Panc1 (cell line): ENCODE results near the gene CD37. TPM values are rescaled to one million over a fixed set of nuclear protein-coding genes. Genes with fewer than 3 reads are reported as not detected.

Source experiments
- ATAC-seq: fragments of 200-7000 bp; cut with Tn5 transposase; 2 replicates; pipeline ENCODE4 v1.9.1; 2020; ENCODE audit warnings: mild to moderate bottlenecking, moderate library complexity
- BruUV-seq: library from RNA; stranded (reverse); fragments of 400-500 nt; replicated peaks from 2 replicates; lab custom pipeline; 2021; lab: Mats Ljungman, UMichigan
- CTCF ChIA-PET: fragments of 300-600 bp; sonication (Branson Sonifier 250); formaldehyde crosslinking; loops from one replicate; lab custom pipeline; 2022; ENCODE audit warnings: antibody characterized with exemption; lab: Charles Lee
- POLR2A ChIA-PET: fragments of 300-600 bp; sonication (Branson Sonifier 250); formaldehyde crosslinking; loops from one replicate; lab custom pipeline; 2022; ENCODE audit warnings: antibody characterized with exemption; lab: Charles Lee
- DNase-seq: peaks from one replicate; pipeline ENCODE4 v3.0.0-alpha.2; 2010; ENCODE audit warnings: low read depth, low spot score
- H3K27ac ChIP-seq: 2 replicates; pipeline ENCODE4 v1.5.1; 2011; ENCODE audit warnings: mild to moderate bottlenecking, low read length, inconsistent platforms
- H3K27me3 ChIP-seq: fragments of 200-500 bp; sonication (Bioruptor generic); 2 replicates; pipeline ENCODE4 v1.6.0; 2014; ENCODE audit warnings: low read length, inconsistent platforms; ENCODE audit not compliant: control insufficient read depth, insufficient read depth
- H3K36me3 ChIP-seq: fragments of 200-500 bp; sonication (Bioruptor generic); 2 replicates; pipeline ENCODE4 v1.5.1; 2014; ENCODE audit warnings: inconsistent platforms, mild to moderate bottlenecking, low read length, moderate library complexity; ENCODE audit not compliant: control insufficient read depth, insufficient read depth
- H3K4me1 ChIP-seq: 2 replicates; pipeline ENCODE4 v1.5.1; 2011; ENCODE audit warnings: inconsistent platforms, mild to moderate bottlenecking, low read length, moderate library complexity; ENCODE audit not compliant: control insufficient read depth, insufficient read depth
- H3K4me3 ChIP-seq, 2 experiments: 2 replicates each; pipeline ENCODE4 v1.5.1; 2011 to 2012; ENCODE audit warnings: low read depth in 2 of 2, low read length in 2 of 2, mild to moderate bottlenecking in 2 of 2, inconsistent platforms in 1 of 2, moderate library complexity in 1 of 2
- H3K9me3 ChIP-seq: fragments of 200-500 bp; sonication (Bioruptor generic); 2 replicates; pipeline ENCODE4 v1.5.1; 2014; ENCODE audit warnings: low read depth, mild to moderate bottlenecking, inconsistent platforms, low read length, moderate library complexity; ENCODE audit not compliant: control insufficient read depth, insufficient read depth
- POLR2AphosphoS5 ChIP-seq: IDR thresholded peaks from 2 replicates; pipeline ENCODE4 v1.6.1; 2012; ENCODE audit warnings: mild to moderate bottlenecking, low read depth, low read length, moderate library complexity
- SIN3A ChIP-seq: IDR thresholded peaks from 2 replicates; pipeline ENCODE4 v1.6.1; 2012; ENCODE audit warnings: low read depth, mild to moderate bottlenecking, low read length, moderate library complexity, borderline replicate concordance; ENCODE audit not compliant: insufficient read depth
- TCF7L2 ChIP-seq: IDR thresholded peaks from 2 replicates; pipeline ENCODE4 v1.6.1; 2011; ENCODE audit warnings: mild to moderate bottlenecking, low read depth, low read length, inconsistent platforms
- in situ Hi-C: cut with HindIII; loops from 2 replicates; pipeline ENCODE4 v1.10.0; 2016; ENCODE audit warnings: low sequenced_read_pairs, low pct_unique_long_range_greater_than_20kb
- intact Hi-C: fragments of 100-400 bp; cut with micrococcal nuclease; formaldehyde crosslinking; loops from one replicate; pipeline ENCODE4 v1.10.0; 2022; ENCODE audit not compliant: unreplicated experiment
- total RNA-seq: library from RNA; stranded (reverse); gene quantifications from one replicate; pipeline ENCODE4 v1.2.1, GENCODE V29; 2021; ENCODE audit not compliant: unreplicated experiment
- TF ChIP-seq, protein P1 (sequence below): fragments of 450-650 bp; IDR thresholded peaks from 2 replicates; pipeline ENCODE4 v1.5.1; 2017; ENCODE audit warnings: mild to moderate bottlenecking
- TF ChIP-seq, protein P2 (sequence below), 2 experiments: IDR thresholded peaks; 2 replicates each; pipeline ENCODE4 v1.6.1; 2011 to 2012; ENCODE audit warnings: low read depth in 2 of 2, control low read depth in 1 of 2, low read length in 1 of 2, mild to moderate bottlenecking in 1 of 2, moderate library complexity in 1 of 2; ENCODE audit not compliant: insufficient read depth in 1 of 2

The CD37 gene
- total RNA-seq, 1 experiment from 2014 or later = 0.33 TPM

DNA sequence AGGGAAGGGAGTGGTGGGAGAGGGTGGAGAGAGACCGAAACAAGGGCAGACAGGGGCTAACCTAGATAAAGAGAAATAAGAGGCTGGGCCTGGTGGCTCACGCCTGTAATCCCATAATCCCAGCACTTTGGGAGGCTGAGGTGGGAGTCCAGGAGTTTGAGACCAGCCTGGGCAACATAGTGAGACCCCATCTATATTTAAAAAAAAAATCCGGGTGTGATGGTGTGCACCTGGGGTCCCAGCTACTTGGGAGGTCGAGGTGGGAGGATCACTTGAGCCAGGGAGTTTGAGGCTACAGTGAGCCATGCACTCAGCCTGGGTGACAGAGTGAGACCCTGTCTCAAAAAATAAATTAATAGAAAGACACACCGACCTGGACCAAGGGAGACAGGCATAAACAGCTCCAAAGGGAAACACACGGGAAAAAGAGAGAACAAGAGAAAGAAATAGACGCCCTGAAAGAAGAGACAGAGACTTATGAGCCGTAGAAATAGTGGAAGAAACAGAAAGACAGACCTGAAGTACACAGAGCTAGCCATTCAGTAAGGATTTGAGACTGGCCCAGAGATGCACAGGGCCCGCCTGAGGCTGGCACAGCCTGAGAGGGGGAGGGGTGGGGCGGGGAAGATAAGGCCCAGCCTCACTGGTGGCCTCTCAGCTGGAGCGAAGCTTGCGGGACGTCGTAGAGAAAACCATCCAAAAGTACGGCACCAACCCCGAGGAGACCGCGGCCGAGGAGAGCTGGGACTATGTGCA is 2.2 kb downstream of the CD37 start:
- Histone ChIP-seq H3K36me3 (no peaks in the 10 kb centered on the region), H3K4me1 (peaks cover 3% of the 10 kb centered on the region; the same call in 1 of the 2 replicates), H3K4me3 (no peak overlapping the region), H3K9me3 (no peaks in the 10 kb centered on the region), H3K27ac (no peak overlapping the region), H3K27me3 (no peaks in the 10 kb centered on the region)
- CTCF ChIA-PET = interaction anchor here (0.6 kb wide), 1 partner anchor 142 kb away, joined by 7 read pairs; no protein-coding TSS in a partner anchor
- DNase-seq (no peak), ATAC-seq (no peak)
- no peak for TF ChIP-seq TCF7L2
- TF ChIP-seq, protein P1, sequence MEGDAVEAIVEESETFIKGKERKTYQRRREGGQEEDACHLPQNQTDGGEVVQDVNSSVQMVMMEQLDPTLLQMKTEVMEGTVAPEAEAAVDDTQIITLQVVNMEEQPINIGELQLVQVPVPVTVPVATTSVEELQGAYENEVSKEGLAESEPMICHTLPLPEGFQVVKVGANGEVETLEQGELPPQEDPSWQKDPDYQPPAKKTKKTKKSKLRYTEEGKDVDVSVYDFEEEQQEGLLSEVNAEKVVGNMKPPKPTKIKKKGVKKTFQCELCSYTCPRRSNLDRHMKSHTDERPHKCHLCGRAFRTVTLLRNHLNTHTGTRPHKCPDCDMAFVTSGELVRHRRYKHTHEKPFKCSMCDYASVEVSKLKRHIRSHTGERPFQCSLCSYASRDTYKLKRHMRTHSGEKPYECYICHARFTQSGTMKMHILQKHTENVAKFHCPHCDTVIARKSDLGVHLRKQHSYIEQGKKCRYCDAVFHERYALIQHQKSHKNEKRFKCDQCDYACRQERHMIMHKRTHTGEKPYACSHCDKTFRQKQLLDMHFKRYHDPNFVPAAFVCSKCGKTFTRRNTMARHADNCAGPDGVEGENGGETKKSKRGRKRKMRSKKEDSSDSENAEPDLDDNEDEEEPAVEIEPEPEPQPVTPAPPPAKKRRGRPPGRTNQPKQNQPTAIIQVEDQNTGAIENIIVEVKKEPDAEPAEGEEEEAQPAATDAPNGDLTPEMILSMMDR = no peak
- TF ChIP-seq, protein P2, sequence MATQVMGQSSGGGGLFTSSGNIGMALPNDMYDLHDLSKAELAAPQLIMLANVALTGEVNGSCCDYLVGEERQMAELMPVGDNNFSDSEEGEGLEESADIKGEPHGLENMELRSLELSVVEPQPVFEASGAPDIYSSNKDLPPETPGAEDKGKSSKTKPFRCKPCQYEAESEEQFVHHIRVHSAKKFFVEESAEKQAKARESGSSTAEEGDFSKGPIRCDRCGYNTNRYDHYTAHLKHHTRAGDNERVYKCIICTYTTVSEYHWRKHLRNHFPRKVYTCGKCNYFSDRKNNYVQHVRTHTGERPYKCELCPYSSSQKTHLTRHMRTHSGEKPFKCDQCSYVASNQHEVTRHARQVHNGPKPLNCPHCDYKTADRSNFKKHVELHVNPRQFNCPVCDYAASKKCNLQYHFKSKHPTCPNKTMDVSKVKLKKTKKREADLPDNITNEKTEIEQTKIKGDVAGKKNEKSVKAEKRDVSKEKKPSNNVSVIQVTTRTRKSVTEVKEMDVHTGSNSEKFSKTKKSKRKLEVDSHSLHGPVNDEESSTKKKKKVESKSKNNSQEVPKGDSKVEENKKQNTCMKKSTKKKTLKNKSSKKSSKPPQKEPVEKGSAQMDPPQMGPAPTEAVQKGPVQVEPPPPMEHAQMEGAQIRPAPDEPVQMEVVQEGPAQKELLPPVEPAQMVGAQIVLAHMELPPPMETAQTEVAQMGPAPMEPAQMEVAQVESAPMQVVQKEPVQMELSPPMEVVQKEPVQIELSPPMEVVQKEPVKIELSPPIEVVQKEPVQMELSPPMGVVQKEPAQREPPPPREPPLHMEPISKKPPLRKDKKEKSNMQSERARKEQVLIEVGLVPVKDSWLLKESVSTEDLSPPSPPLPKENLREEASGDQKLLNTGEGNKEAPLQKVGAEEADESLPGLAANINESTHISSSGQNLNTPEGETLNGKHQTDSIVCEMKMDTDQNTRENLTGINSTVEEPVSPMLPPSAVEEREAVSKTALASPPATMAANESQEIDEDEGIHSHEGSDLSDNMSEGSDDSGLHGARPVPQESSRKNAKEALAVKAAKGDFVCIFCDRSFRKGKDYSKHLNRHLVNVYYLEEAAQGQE (IDR thresholded peaks at IDR 0.05; ENCODE audit: insufficient read depth in 1 of 2, low read depth in 2 of 2, low read length in 1 of 2) = no peak
- TF ChIP-seq SIN3A = no peak
- no peak for TF ChIP-seq POLR2AphosphoS5
- POLR2A ChIA-PET = no interaction called here
- intact Hi-C loops (no loop called here), in situ Hi-C loops (no loop called here)
- BruUV-seq = no TSS peak

DNA sequence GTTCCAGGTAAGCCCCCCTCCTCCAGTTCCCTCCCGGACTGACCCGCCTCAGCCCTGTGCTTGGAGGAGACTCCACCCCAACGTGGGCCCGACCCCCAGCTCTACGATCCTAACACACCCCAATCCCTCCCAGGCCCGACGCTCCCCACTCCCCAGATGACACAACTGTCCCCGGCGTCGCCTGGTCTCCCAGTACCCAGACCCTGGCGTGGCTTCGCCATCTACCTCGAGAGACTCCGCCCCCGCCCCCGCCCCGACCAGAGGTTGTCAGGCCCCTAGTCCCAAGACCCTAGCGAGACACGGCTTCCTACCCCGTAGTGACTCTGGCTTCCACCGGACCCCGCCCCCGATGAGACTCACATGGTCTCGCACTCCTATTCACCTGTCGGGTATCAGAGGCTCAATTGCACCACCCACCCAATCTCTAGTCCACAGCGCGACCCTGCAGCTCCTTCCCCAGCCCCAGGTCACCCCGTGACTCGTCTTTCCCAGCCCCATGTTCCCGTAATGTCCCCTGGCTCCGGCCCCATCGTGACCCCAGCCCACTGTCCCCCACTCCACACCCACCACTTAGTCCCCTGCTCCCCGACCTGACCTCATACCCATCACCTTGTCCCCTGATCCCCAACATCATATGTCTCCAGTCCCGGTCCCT is 2.9 kb downstream of the CD37 start:
- no peaks in the 10 kb centered on the region for H3K27me3 ChIP-seq
- ATAC-seq = no peak
- no peak for DNase-seq
- H3K27ac ChIP-seq = no peak overlapping the region
- TF ChIP-seq POLR2AphosphoS5 (no peak), TCF7L2 (no peak), SIN3A (no peak)
- TF ChIP-seq, protein P1 = no peak
- TF ChIP-seq, protein P2 (IDR thresholded peaks at IDR 0.05; ENCODE audit: insufficient read depth in 1 of 2, low read depth in 2 of 2, low read length in 1 of 2) = no peak
- ChIA-PET POLR2A (no interaction called here), CTCF (interaction anchor here (0.6 kb wide), 1 partner anchor 141 kb away, joined by 7 read pairs; no protein-coding TSS in a partner anchor)
- in situ Hi-C loops (no loop called here), intact Hi-C loops (no loop called here)
- no peaks in the 10 kb centered on the region for H3K36me3 ChIP-seq
- no peak overlapping the region for H3K4me3 ChIP-seq
- no TSS peak for BruUV-seq
- H3K9me3 ChIP-seq = no peaks in the 10 kb centered on the region
- peaks cover 3% of the 10 kb centered on the region; the same call in 1 of the 2 replicates for H3K4me1 ChIP-seq
